Activated naive CD4-positive, alpha-beta T cell treated with anti-CD3 and anti-CD28 coated beads for 36 hours (primary cell): ENCODE measurements around the gene ANO4. TPM values are rescaled to one million over a fixed set of nuclear protein-coding genes. Genes with fewer than 3 reads are reported as not detected.
"Not testable (repeated sequence)": the region's sequence is repeated elsewhere in the genome, so short reads cannot be mapped to it uniquely, and the experiment has no call there.

ENCODE experiments used
- CTCF ChIA-PET: fragments of 350-600 bp; sonication (Branson Sonifier 250); formaldehyde crosslinking; loops from one replicate; lab custom pipeline; 2021; ENCODE audit warnings: antibody characterized with exemption; lab: Charles Lee
- DNase-seq: peaks from one replicate; pipeline ENCODE4 v3.0.0-alpha.2; 2020
- H3K27ac Mint-ChIP-seq: one replicate; pipeline ENCODE4 v1.8.0; 2021; ENCODE audit warnings: mild to moderate bottlenecking, mixed read lengths
- H3K27me3 Mint-ChIP-seq: one replicate; pipeline ENCODE4 v1.8.0; 2021; ENCODE audit warnings: low read depth, mixed read lengths
- H3K36me3 Mint-ChIP-seq: one replicate; pipeline ENCODE4 v1.8.0; 2021; ENCODE audit warnings: low read depth, mixed read lengths
- H3K4me1 Mint-ChIP-seq: one replicate; pipeline ENCODE4 v1.8.0; 2021; ENCODE audit warnings: low read depth, mixed read lengths
- H3K4me3 Mint-ChIP-seq: one replicate; pipeline ENCODE4 v1.8.0; 2021; ENCODE audit warnings: mild to moderate bottlenecking, moderate library complexity, mixed read lengths
- H3K9me3 Mint-ChIP-seq: one replicate; pipeline ENCODE4 v1.8.0; 2021; ENCODE audit warnings: mixed read lengths
- intact Hi-C: fragments of 100-400 bp; cut with micrococcal nuclease; formaldehyde crosslinking; loops from one replicate; pipeline ENCODE4 v1.15.1; 2023
- total RNA-seq, 2 experiments: library from RNA; stranded (reverse); gene quantifications; one replicate each; pipeline ENCODE4 v1.2.3, GENCODE V29; 2021

ANO4 gene
- total RNA-seq, 2 experiments from 2014 or later: not detected

DNA sequence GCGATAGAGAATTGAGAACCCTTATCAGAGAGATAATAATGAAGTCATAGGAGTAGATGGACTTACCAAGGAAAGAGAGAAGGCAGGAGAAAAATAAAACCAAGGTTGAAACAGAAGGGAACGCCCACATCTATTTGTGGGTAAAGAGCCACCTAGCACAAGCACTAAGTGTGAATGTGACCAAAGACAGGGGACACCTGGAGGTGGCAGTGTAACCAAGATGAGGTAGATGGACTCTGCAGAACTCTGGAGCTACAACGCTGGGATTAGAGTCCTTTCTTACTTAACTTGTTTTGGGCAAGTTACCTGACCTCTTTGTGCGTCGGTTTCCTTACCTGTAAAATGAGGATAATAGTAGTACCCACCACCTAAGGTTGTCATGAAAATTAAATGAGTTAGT lies 313.6 kb downstream of the ANO4 start:
- intact Hi-C loops: no loop called here
- Mint-ChIP-seq H3K4me1 (no peaks in the 10 kb centered on the region), H3K4me3 (no peak overlapping the region), H3K9me3 (no peaks in the 10 kb centered on the region), H3K27ac (no peak overlapping the region), H3K36me3 (no peaks in the 10 kb centered on the region), H3K27me3 (peaks cover 2% of the 10 kb centered on the region)
- CTCF ChIA-PET: no interaction called here
- DNase-seq: no peak

GRCh38 chr12:101110866-101111265 lies 316.3 kb downstream of the ANO4 start:
- no peaks in the 10 kb centered on the region for H3K4me1 Mint-ChIP-seq
- H3K36me3 Mint-ChIP-seq: no peaks in the 10 kb centered on the region
- no peak overlapping the region for H3K27ac Mint-ChIP-seq
- no peak for DNase-seq
- H3K4me3 Mint-ChIP-seq: no peak overlapping the region
- intact Hi-C loops: no loop called here
- H3K27me3 Mint-ChIP-seq: peaks cover 2% of the 10 kb centered on the region
- H3K9me3 Mint-ChIP-seq: no peaks in the 10 kb centered on the region
- CTCF ChIA-PET: no interaction called here

GRCh38 chr12:101111441-101111840 lies 316.9 kb downstream of the ANO4 start:
- Mint-ChIP-seq H3K27ac (no peak overlapping the region), H3K27me3 (peaks cover 2% of the 10 kb centered on the region), H3K4me1 (no peaks in the 10 kb centered on the region), H3K9me3 (no peaks in the 10 kb centered on the region), H3K4me3 (no peak overlapping the region), H3K36me3 (no peaks in the 10 kb centered on the region)
- DNase-seq: no peak
- intact Hi-C loops: no loop called here
- CTCF ChIA-PET: no interaction called here

GRCh38 chr12:101115326-101115725 lies 320.8 kb downstream of the ANO4 start:
- intact Hi-C loops: no loop called here
- no peak overlapping the region for H3K27ac Mint-ChIP-seq
- CTCF ChIA-PET: interaction anchor here (0.7 kb wide), 1 partner anchor 138 kb away, joined by 3 read pairs; no protein-coding TSS in a partner anchor
- H3K36me3 Mint-ChIP-seq: no peaks in the 10 kb centered on the region
- no peaks in the 10 kb centered on the region for H3K9me3 Mint-ChIP-seq
- DNase-seq: no peak
- no peak overlapping the region for H3K4me3 Mint-ChIP-seq
- H3K27me3 Mint-ChIP-seq: peaks cover 2% of the 10 kb centered on the region
- H3K4me1 Mint-ChIP-seq: no peaks in the 10 kb centered on the region

GRCh38 chr12:101116911-101117310 lies 322.3 kb downstream of the ANO4 start:
- H3K4me1 Mint-ChIP-seq: no peaks in the 10 kb centered on the region
- H3K27ac Mint-ChIP-seq: no peak overlapping the region
- intact Hi-C loops: no loop called here
- no peaks in the 10 kb centered on the region for H3K36me3 Mint-ChIP-seq
- H3K27me3 Mint-ChIP-seq: peaks cover 2% of the 10 kb centered on the region
- CTCF ChIA-PET: no interaction called here
- H3K4me3 Mint-ChIP-seq: no peak overlapping the region
- no peak for DNase-seq
- H3K9me3 Mint-ChIP-seq: peaks cover under 1% of the 10 kb centered on the region

- Mint-ChIP-seq H3K4me3 (no peak overlapping the region), H3K9me3 (peaks cover 4% of the 10 kb centered on the region), H3K27ac (no peak overlapping the region), H3K27me3 (no peaks in the 10 kb centered on the region), H3K4me1 (no peaks in the 10 kb centered on the region), H3K36me3 (no peaks in the 10 kb centered on the region)
- CTCF ChIA-PET: no interaction called here
- intact Hi-C loops: no loop called here
- no peak for DNase-seq
These were observed 323.3 kb downstream of the ANO4 start for GRCh38 chr12:101117842-101118241.

GRCh38 chr12:101127521-101128219 lies 333.1 kb downstream of the ANO4 start:
- Mint-ChIP-seq H3K27me3 (peaks cover 2% of the 10 kb centered on the region), H3K9me3 (peaks cover 4% of the 10 kb centered on the region), H3K36me3 (no peaks in the 10 kb centered on the region), H3K4me3 (no peak overlapping the region), H3K4me1 (no peaks in the 10 kb centered on the region), H3K27ac (no peak overlapping the region)
- CTCF ChIA-PET: no interaction called here
- intact Hi-C loops: no loop called here
- no peak for DNase-seq

DNA sequence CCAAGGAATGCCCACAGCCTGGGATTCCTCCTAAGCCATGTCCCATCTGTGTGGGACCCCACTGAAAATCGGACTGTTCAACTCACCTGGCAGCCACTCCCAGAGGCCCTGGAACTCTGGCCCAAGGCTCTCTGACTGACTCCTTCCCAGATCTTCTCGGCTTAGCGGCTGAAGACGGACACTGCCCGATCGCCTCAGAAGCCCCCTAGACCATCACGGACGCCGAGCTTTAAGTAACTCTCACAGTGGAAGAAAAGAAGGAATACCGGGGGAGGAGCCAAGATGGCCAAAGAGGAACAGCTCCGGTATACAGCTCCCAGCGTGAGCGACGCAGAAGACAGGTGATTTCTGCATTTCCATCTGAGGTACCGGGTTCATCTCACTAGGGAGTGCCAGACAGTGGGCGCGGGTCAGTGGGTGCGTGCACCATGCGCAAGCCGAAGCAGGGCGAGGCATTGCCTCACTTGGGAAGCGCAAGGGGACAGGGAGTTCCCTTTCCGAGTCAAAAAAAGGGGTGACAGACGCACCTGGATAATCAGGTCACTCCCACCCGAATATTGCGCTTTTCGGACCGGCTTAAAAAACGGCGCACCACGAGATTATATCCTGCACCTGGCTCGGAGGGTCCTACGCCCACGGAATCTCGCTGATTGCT lies 351.3 kb downstream of the ANO4 start:
- H3K27ac Mint-ChIP-seq, intact Hi-C loops, H3K4me3 Mint-ChIP-seq, CTCF ChIA-PET, H3K27me3 Mint-ChIP-seq, H3K4me1 Mint-ChIP-seq, H3K36me3 Mint-ChIP-seq, H3K9me3 Mint-ChIP-seq, DNase-seq: not testable (repeated sequence)

- Mint-ChIP-seq H3K36me3 (no peaks in the 10 kb centered on the region), H3K4me1 (no peaks in the 10 kb centered on the region), H3K27ac (no peak overlapping the region), H3K27me3 (peaks cover 4% of the 10 kb centered on the region), H3K9me3 (peaks cover 2% of the 10 kb centered on the region), H3K4me3 (no peak overlapping the region)
- no peak for DNase-seq
- intact Hi-C loops: no loop called here
- CTCF ChIA-PET: no interaction called here
These were observed 370.7 kb downstream of the ANO4 start for GRCh38 chr12:101165319-101165718.

DNA sequence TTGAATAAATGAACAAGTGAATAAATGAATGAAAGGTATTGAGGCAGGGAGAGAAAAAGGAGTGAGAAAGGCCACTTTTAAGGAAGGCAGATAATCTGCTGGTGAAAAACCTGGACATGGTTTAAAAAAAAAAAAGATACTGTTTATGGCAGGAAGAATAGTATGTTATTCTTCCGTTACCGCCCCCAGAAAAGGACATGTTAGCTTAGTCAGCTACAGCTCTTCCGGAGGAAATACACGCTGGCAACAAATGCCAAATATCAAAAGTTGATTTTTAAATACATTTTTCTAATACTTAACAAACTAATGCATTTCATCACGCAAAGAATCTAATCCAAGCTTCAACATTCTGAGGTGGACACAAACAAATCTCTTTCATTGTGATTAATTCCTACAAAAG lies 372.3 kb downstream of the ANO4 start:
- DNase-seq: no peak
- H3K4me1 Mint-ChIP-seq: no peaks in the 10 kb centered on the region
- H3K9me3 Mint-ChIP-seq: peaks cover 2% of the 10 kb centered on the region
- intact Hi-C loops: no loop called here
- H3K27me3 Mint-ChIP-seq: peaks cover 4% of the 10 kb centered on the region
- no peak overlapping the region for H3K4me3 Mint-ChIP-seq
- H3K36me3 Mint-ChIP-seq: no peaks in the 10 kb centered on the region
- CTCF ChIA-PET: no interaction called here
- H3K27ac Mint-ChIP-seq: no peak overlapping the region

DNA sequence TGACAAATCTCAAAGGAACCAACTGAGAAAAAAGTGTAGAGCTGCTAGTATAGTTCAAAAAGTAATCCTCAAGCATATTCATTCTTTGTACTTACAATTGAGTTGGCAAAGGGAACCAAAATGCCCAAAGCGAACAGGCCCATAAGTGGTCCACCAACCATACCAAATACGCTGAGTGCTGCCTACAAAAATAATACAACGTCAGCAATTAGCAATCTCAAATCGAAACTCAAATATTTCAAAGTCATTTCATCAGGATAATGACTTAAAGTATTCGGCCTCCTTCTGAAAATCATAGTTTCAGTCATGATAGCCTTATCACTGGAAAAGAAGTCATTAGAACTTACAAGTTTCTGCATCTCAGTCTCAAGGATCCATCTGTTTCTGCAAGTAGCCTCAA lies 373.4 kb downstream of the ANO4 start:
- CTCF ChIA-PET: no interaction called here
- Mint-ChIP-seq H3K27ac (no peak overlapping the region), H3K4me1 (no peaks in the 10 kb centered on the region), H3K9me3 (no peaks in the 10 kb centered on the region), H3K4me3 (no peak overlapping the region), H3K27me3 (peaks cover 4% of the 10 kb centered on the region), H3K36me3 (no peaks in the 10 kb centered on the region)
- intact Hi-C loops: no loop called here
- DNase-seq: no peak

- intact Hi-C loops: no loop called here
- no peak overlapping the region for H3K27ac Mint-ChIP-seq
- no peaks in the 10 kb centered on the region for H3K27me3 Mint-ChIP-seq
- DNase-seq: no peak
- no peak overlapping the region for H3K4me3 Mint-ChIP-seq
- CTCF ChIA-PET: interaction anchor here (0.6 kb wide), 1 partner anchor 90 kb away, joined by 3 read pairs; no protein-coding TSS in a partner anchor
- no peaks in the 10 kb centered on the region for H3K4me1 Mint-ChIP-seq
- no peaks in the 10 kb centered on the region for H3K36me3 Mint-ChIP-seq
- H3K9me3 Mint-ChIP-seq: peaks cover 5% of the 10 kb centered on the region
These were observed 377.7 kb downstream of the ANO4 start for GRCh38 chr12:101172316-101172715.

DNA sequence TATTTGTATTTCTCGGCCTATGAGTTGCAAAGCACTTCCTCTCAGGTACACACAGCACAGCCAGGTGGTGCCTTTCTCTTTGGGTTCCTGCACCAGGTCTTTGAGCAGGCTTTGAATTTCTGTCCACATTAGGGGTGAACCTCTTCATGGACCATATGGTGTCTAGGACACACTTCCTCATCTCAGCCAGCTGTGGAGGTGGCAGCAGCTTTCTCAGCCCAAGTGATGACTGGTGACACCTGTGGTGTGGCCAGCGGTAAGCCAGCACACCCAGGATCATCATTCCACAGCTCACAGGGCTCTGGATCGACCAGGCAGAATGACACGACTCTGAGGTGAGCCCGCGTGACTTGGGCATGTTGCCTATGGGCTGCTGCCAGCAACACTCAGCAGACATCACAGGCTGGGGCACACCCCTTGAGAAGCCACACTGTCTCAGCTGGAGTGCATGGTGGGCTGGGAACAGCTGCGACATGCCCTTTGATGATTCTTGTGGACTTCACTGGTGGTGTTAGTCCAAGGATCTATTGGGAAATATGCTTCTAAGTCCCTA lies 378.7 kb downstream of the ANO4 start:
- Mint-ChIP-seq H3K9me3 (peaks cover 5% of the 10 kb centered on the region), H3K36me3 (no peaks in the 10 kb centered on the region), H3K27ac (no peak overlapping the region), H3K4me3 (no peak overlapping the region), H3K4me1 (no peaks in the 10 kb centered on the region), H3K27me3 (no peaks in the 10 kb centered on the region)
- no peak for DNase-seq
- CTCF ChIA-PET: no interaction called here
- intact Hi-C loops: no loop called here
